HCEC 1CT (cell line): Measurements from ENCODE around the gene OR2A14.
A peak's percentile ranks its signal among the peaks of the same experiment; 100 is the strongest.
"Not testable (repeated sequence)": the region's sequence is repeated elsewhere in the genome, so short reads cannot be mapped to it uniquely, and the experiment has no call there.

Source experiments
- DNase-seq: peaks from one replicate; pipeline ENCODE4 v3.0.0-alpha.2; 2017

The OR2A14 gene

GRCh38 chr7:144158861-144159260 is 35.9 kb downstream of the OR2A14 start:
- no peak for DNase-seq

GRCh38 chr7:144164784-144165183 is 41.8 kb downstream of the OR2A14 start:
- no peak for DNase-seq

GRCh38 chr7:144171594-144172350 is 48.8 kb downstream of the OR2A14 start:
- not testable (repeated sequence) for DNase-seq

- DNase-seq: no peak
These were observed 51.6 kb downstream of the OR2A14 start for GRCh38 chr7:144174613-144175012.

- peak; percentile 1 for DNase-seq
These were observed 55.6 kb downstream of the OR2A14 start for GRCh38 chr7:144178380-144179164.

- DNase-seq: not testable (repeated sequence)
These were observed 56.1 kb downstream of the OR2A14 start for GRCh38 chr7:144179165-144179479.
